ENCODE results near the gene TOX3.

TOX3 gene

DNA sequence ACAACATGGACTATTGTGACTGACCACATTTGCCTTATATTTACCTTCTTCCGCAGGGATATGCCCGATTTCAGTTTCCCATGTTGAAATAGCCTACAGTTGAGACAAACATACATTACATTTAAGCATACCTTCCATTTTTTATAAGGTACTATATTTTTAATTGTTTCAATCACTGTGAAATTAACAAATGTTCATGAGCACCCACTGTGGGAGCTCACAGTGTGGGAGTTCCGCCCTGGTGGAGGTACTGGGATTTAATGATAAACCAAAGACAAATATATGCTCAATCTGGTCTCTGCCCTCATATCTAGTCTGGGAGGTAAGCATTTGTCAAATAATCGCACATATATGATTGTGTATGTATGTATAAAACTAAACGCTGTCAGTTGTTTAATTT, 15.8 kb upstream of the TOX3 start:
- H3K27ac ChIP-seq = peak overlapping the region; percentile 86; the same call in 1 of the 2 replicates
- TF ChIP-seq ZFX (IDR thresholded peaks at IDR 0.05) = no peak
- TF ChIP-seq, protein P1, sequence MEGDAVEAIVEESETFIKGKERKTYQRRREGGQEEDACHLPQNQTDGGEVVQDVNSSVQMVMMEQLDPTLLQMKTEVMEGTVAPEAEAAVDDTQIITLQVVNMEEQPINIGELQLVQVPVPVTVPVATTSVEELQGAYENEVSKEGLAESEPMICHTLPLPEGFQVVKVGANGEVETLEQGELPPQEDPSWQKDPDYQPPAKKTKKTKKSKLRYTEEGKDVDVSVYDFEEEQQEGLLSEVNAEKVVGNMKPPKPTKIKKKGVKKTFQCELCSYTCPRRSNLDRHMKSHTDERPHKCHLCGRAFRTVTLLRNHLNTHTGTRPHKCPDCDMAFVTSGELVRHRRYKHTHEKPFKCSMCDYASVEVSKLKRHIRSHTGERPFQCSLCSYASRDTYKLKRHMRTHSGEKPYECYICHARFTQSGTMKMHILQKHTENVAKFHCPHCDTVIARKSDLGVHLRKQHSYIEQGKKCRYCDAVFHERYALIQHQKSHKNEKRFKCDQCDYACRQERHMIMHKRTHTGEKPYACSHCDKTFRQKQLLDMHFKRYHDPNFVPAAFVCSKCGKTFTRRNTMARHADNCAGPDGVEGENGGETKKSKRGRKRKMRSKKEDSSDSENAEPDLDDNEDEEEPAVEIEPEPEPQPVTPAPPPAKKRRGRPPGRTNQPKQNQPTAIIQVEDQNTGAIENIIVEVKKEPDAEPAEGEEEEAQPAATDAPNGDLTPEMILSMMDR (conservative IDR thresholded peaks at IDR 0.05) = no peak

DNA sequence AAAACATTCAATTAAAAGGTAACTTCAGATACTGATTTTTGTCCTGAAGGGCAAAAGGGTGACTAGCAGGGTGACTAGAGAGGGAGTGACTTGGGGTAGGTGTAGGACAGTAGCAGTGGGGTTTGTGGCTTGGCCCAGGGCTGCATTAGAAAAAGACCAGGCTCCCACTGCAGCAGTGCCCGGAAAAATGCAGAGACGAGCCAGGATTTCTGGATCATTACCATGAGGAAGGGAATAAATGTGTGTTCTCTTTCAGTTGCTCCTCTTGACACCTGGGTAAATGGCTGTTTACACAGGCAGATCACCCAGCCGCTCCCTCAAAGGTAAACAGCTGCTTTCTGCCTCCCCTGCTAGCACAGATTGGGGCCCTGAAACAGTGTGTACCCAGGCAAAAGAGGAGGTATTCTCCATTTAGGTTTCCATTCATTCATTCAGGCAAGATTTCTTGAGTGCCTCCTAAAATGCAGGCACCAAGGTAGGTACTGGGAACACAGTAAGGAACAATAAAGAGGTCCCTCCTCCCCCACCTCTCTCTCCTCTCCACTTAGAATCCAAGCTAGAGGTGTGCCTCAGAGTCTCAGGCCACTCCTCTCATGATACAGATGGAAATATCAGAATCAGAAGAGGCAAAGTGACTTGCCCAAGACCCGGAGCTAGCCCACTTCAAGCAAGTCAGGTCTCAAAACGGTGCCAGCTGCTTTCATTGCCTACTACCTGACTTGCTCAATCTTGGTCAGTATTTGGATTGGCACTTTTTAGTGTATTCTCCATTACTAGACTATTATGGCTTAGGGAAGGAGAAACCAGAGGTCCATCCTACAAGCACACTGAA, 15.2 kb upstream of the TOX3 start:
- peak overlapping the region; percentile 86 for H3K27ac ChIP-seq
- TF ChIP-seq, protein P1 (conservative IDR thresholded peaks at IDR 0.05) = no peak
- TF ChIP-seq ZFX (IDR thresholded peaks at IDR 0.05) = no peak

DNA sequence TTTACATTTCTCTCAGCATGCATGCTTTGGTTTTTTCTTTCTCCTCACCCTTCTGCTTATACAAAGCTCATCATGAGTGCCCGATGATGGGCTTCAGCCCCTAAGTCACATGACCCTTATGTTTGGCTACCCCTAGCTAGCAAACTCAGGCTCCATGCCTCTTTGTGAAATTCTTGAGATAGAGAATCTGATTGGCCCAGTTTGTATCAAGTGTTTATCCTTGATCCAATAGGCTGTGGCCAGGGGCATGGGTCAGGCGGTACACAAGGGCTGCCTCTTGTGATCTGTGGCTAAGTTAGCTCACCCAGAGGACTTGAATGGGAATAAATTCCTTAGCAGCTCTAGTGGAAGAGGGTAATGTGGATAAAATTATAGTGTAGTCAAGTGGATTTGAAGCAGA, 11.5 kb upstream of the TOX3 start:
- TF ChIP-seq, protein P1 (conservative IDR thresholded peaks at IDR 0.05) = no peak
- peak overlapping the region; percentile 38 for H3K27ac ChIP-seq

DNA sequence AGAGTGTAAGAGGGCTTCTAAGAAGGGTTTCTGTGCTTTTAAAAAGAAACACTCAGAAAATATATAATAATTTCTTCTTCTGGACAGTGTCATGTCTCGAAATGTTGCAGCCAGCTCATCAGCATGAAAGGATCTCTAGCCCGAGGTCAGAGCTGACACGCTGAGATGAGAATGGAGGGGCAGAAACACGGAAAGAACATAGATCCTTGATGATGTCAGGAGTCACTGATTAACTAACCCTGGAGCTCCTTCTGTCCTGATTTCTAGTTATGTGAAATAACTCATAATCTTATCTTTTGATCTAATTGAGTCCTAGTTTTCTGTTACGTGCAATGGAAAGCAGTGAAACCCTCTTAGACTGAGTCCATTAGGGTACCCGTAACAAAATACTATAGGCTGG, 10.3 kb upstream of the TOX3 start:
- TF ChIP-seq, protein P1 (conservative IDR thresholded peaks at IDR 0.05) = no peak
- no peak for TF ChIP-seq ZFX (IDR thresholded peaks at IDR 0.05)
- H3K27ac ChIP-seq = no peak overlapping the region

DNA sequence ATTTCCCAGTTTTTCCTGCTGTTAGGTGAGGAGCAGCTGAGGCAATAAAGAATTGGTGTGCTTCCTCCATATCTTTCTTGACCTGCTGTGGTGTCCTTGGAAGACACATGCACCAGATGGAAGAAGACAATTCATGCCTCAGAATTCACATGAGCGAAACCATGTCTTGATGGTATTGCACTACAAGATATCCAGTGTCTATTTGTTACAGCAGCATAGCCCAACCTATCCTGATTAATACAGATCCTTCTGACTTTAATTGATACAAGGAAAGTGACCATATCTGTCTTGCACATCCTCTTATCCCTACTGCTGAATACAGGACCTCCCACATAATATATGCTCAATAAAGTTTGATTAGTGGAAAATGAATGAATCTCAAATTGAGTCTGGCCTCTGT, 9.1 kb upstream of the TOX3 start:
- no peak for TF ChIP-seq ZFX (IDR thresholded peaks at IDR 0.05)
- TF ChIP-seq, protein P1 (conservative IDR thresholded peaks at IDR 0.05) = no peak

DNA sequence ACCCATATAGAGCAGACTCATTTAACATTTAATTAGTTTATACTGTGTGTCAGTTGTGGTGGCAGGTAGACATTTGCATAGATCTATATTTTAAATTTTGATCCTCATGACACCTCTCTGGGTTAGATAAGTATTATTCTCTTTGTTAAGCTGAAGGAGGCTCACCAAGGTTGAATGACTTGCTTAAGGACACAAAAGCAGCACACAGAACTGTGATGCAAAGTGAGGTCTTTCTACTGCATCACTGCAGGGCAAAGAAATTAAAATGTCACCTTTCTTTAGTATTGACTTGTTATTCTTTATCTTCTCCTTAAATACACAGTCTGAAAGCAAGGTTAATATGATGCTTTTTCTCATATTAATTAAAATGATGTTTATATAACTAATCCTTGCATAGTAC, 8.6 kb upstream of the TOX3 start:
- H3K27ac ChIP-seq = no peak overlapping the region

More for the DNA sequence above, 9.1 kb upstream of the TOX3 start:
- H3K27ac ChIP-seq = no peak overlapping the region

DNA sequence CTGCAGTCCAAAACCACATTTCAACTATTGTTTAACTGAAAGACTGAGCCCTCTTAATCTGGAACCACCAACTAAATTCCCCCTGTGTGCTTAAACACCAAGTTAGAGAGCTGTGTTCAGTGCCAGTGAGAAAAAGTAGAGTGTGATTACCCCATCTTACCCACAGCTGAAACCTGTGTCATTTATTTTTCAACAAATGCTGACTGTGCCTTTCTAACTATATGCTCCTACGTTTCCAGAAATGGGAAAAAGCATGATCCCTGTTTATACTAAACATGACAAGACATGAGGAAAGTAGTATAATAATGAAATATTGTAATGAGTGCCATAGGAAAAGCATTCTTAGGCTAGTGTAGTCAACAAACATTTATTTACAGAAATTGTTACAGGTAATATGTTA, 7.4 kb upstream of the TOX3 start:
- no peak overlapping the region for H3K27ac ChIP-seq

More for the DNA sequence above, 8.6 kb upstream of the TOX3 start:
- TF ChIP-seq, protein P1 (conservative IDR thresholded peaks at IDR 0.05) = no peak
- TF ChIP-seq ZFX (IDR thresholded peaks at IDR 0.05) = no peak

More for the DNA sequence above, 7.4 kb upstream of the TOX3 start:
- no peak for TF ChIP-seq ZFX (IDR thresholded peaks at IDR 0.05)
- TF ChIP-seq, protein P1 (conservative IDR thresholded peaks at IDR 0.05) = no peak

All from C4-2B (cell line).